CD4-positive, alpha-beta T cell (primary cell): ENCODE measurements around the gene NDRG3. TPM values are rescaled to one million over a fixed set of nuclear protein-coding genes. Genes with fewer than 3 reads are reported as not detected.

Source experiments
- ATAC-seq: fragments of 200-7000 bp; cut with Tn5 transposase; one replicate; pipeline ENCODE4 v1.10.0; 2022; ENCODE audit warnings: mild to moderate bottlenecking; ENCODE audit not compliant: poor library complexity
- CTCF ChIA-PET: fragments of 350-600 bp; sonication (Branson Sonifier 250); formaldehyde crosslinking; loops from one replicate; lab custom pipeline; 2021; ENCODE audit warnings: antibody characterized with exemption, inconsistent platforms; lab: Charles Lee
- POLR2A ChIA-PET: fragments of 350-600 bp; sonication (Branson Sonifier 250); formaldehyde crosslinking; loops from one replicate; lab custom pipeline; 2021; ENCODE audit warnings: antibody characterized with exemption, inconsistent platforms; lab: Charles Lee
- DNase-seq, 14 experiments: peaks; one replicate each; pipeline ENCODE4 v3.0.0-alpha.2; 2013 to 2020; ENCODE audit warnings: mixed read lengths in 2 of 14
- H3K27ac ChIP-seq, 2 donors: one replicate each; pipeline versions ENCODE4 v1.5.1 to v1.7.0; 2013; ENCODE audit warnings: low read length in 2 of 2, low read depth in 1 of 2, mild to moderate bottlenecking in 1 of 2
- H3K27me3 ChIP-seq, 2 experiments: 1 replicate in 1 of 2; 2 replicates in 1 of 2; pipeline versions ENCODE4 v1.6.1 to v1.7.0; 2013; ENCODE audit warnings: low read length in 2 of 2, control low read depth in 1 of 2, mild to moderate bottlenecking in 1 of 2, moderate library complexity in 1 of 2; ENCODE audit not compliant: insufficient read depth in 2 of 2, control insufficient read depth in 1 of 2
- H3K36me3 ChIP-seq: one replicate; pipeline ENCODE4 v1.6.1; 2013; ENCODE audit warnings: low read length, control low read depth; ENCODE audit not compliant: insufficient read depth
- H3K4me1 ChIP-seq: one replicate; pipeline ENCODE4 v1.6.1; 2013; ENCODE audit warnings: low read length, control low read depth; ENCODE audit not compliant: insufficient read depth
- H3K4me3 ChIP-seq: one replicate; pipeline ENCODE4 v1.5.1; 2013; ENCODE audit warnings: mild to moderate bottlenecking, low read length, moderate library complexity
- H3K9me3 ChIP-seq, 2 experiments: 1 replicate in 1 of 2; 2 replicates in 1 of 2; pipeline versions ENCODE4 v1.6.1 to v1.7.0; 2013; ENCODE audit warnings: low read length in 2 of 2, mild to moderate bottlenecking in 2 of 2, control low read depth in 1 of 2, moderate library complexity in 1 of 2; ENCODE audit not compliant: control insufficient read depth in 1 of 2, insufficient read depth in 1 of 2
- H3K27ac Mint-ChIP-seq: one replicate; pipeline ENCODE4 v1.8.0; 2020; ENCODE audit warnings: mixed read lengths
- H3K27me3 Mint-ChIP-seq: one replicate; pipeline ENCODE4 v1.8.0; 2021; ENCODE audit warnings: mixed read lengths
- H3K36me3 Mint-ChIP-seq: one replicate; pipeline ENCODE4 v1.8.0; 2021; ENCODE audit warnings: low read depth, mixed read lengths
- H3K4me1 Mint-ChIP-seq: one replicate; pipeline ENCODE4 v1.8.0; 2021; ENCODE audit warnings: low read depth, mixed read lengths
- H3K4me3 Mint-ChIP-seq: one replicate; pipeline ENCODE4 v1.8.0; 2020; ENCODE audit warnings: mild to moderate bottlenecking, mixed read lengths
- H3K9me3 Mint-ChIP-seq: one replicate; pipeline ENCODE4 v1.8.0; 2020; ENCODE audit warnings: mixed read lengths
- intact Hi-C, 2 experiments: fragments of 100-400 bp; cut with DNase I in 1 of 2; cut with micrococcal nuclease in 1 of 2; formaldehyde crosslinking; loops; one replicate each; pipeline versions ENCODE4 v1.15.1 to v1.9.0; 2023 to 2025; cut with DNase I, micrococcal nuclease
- total RNA-seq, 174 experiments: library from RNA in 2 of 174; stranded (reverse) in 2 of 174; gene quantifications; one replicate each; pipeline ENCODE4 v1.2.3 and lab custom pipeline; 2021 to 2026
- TF ChIP-seq, protein P1 (sequence below): fragments of 200-600 bp; IDR thresholded peaks from one replicate; pipeline ENCODE4 v1.8.0; 2022; ENCODE audit warnings: antibody characterized with exemption, mild to moderate bottlenecking

The NDRG3 gene
- total RNA-seq, 2 experiments from 2014 or later: 17.3 to 17.5 TPM

DNA sequence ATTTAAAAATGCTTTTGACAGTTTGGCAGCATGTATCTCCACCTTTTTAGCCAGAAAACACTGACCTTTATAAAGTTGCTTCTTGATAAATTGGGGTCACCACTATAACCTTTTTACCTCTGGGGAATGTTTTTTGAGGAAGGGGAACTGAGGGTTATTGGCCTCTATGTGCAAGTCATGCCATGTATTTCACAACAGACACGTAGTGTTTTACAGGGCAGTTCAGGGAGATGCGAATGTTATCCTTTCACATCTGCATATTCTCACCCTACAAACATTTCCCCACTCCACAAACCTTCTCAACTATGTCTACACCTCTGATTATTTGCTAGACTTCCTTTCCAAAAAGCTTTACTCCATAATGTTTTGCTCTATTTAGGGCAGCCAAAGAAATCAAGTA, 82.9 kb downstream of the NDRG3 start:
- ChIA-PET POLR2A (no interaction called here), CTCF (no interaction called here)
- Histone ChIP-seq H3K36me3 (peaks cover 14% of the 10 kb centered on the region), H3K9me3 (no peaks in the 10 kb centered on the region), H3K27me3 (no peaks in the 10 kb centered on the region), H3K4me1 (peaks cover 11% of the 10 kb centered on the region), H3K4me3 (no peak overlapping the region), H3K27ac (no peak overlapping the region)
- Mint-ChIP-seq H3K9me3 (no peaks in the 10 kb centered on the region), H3K27ac (no peak overlapping the region), H3K36me3 (peaks cover 35% of the 10 kb centered on the region), H3K4me3 (no peak overlapping the region), H3K27me3 (no peaks in the 10 kb centered on the region), H3K4me1 (peaks cover 12% of the 10 kb centered on the region)
- TF ChIP-seq, protein P1, sequence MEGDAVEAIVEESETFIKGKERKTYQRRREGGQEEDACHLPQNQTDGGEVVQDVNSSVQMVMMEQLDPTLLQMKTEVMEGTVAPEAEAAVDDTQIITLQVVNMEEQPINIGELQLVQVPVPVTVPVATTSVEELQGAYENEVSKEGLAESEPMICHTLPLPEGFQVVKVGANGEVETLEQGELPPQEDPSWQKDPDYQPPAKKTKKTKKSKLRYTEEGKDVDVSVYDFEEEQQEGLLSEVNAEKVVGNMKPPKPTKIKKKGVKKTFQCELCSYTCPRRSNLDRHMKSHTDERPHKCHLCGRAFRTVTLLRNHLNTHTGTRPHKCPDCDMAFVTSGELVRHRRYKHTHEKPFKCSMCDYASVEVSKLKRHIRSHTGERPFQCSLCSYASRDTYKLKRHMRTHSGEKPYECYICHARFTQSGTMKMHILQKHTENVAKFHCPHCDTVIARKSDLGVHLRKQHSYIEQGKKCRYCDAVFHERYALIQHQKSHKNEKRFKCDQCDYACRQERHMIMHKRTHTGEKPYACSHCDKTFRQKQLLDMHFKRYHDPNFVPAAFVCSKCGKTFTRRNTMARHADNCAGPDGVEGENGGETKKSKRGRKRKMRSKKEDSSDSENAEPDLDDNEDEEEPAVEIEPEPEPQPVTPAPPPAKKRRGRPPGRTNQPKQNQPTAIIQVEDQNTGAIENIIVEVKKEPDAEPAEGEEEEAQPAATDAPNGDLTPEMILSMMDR: no peak
- intact Hi-C loops: loop anchor here in 1 of 2 experiments (10.0 kb wide), 1 partner anchor 92 kb away; no protein-coding TSS in a partner anchor
- ATAC-seq: no peak
- DNase-seq: no peak

DNA sequence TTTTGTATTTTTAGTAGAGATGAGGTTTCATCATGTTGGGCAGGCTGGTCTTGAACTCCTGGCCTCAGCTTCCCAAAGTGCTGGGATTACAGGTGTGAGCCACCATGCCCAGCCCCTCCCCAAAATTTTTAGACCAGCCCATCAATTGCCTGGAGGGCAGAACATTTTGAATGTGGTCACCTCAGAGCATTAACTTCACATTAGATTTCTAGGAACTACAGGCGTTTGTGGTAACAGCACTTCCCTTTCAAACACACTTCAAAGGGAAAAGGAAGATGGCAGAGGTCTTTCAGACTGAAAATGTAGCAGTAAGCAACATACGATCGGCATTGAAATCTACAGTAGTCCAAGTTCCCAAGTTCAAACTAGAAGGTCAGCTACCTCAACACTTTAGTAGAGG, 87.6 kb downstream of the NDRG3 start:
- no peaks in the 10 kb centered on the region for H3K9me3 Mint-ChIP-seq
- peak overlapping the region; percentile 19 for H3K27ac Mint-ChIP-seq
- ChIA-PET POLR2A (interaction anchor here (1.7 kb wide), 1 partner anchor 13 kb away, joined by 4 read pairs; the partner anchor contains the start of gene SLA2), CTCF (interaction anchor here (0.9 kb wide), 1 partner anchor 10 kb away, joined by 5 read pairs; no protein-coding TSS in a partner anchor)
- Histone ChIP-seq H3K27ac (no peak overlapping the region), H3K4me1 (peaks cover 13% of the 10 kb centered on the region), H3K4me3 (peak overlapping the region; percentile 6), H3K9me3 (no peaks in the 10 kb centered on the region), H3K27me3 (no peaks in the 10 kb centered on the region), H3K36me3 (peaks cover 27% of the 10 kb centered on the region)
- peak overlapping the region; percentile 42 for H3K4me3 Mint-ChIP-seq
- no peaks in the 10 kb centered on the region for H3K27me3 Mint-ChIP-seq
- intact Hi-C loops: loop anchor here in 1 of 2 experiments (1.0 kb wide), 1 partner anchor 46 kb away; no protein-coding TSS in a partner anchor
- peaks cover 33% of the 10 kb centered on the region for H3K36me3 Mint-ChIP-seq
- ATAC-seq: peak; percentile 68
- TF ChIP-seq, protein P1: no peak
- DNase-seq: peak in 3 of 14 experiments; percentile 49 to 72 (median 55)
- H3K4me1 Mint-ChIP-seq: peaks cover 22% of the 10 kb centered on the region

DNA sequence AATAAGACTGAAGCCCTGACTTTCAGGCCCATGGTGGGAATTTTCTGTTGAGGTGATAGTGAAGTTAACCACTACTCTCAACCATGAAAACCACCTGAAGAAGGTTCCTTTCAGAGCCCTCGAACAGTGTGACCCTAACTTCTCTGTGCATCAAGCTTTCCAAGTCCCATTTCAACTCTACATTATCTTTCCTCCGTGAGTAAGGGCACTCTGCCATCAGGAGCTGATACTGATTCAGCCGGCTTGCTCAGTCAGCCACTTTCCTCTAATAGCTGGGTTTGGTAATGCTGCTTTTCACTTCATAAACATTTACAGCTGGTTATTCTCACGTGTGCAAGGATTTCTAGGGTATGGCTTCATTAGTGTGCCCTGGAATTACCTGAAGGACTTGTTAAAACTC, 89.2 kb downstream of the NDRG3 start:
- Mint-ChIP-seq H3K4me3 (no peak overlapping the region), H3K27me3 (no peaks in the 10 kb centered on the region), H3K9me3 (no peaks in the 10 kb centered on the region), H3K4me1 (peaks cover 22% of the 10 kb centered on the region), H3K36me3 (peaks cover 42% of the 10 kb centered on the region), H3K27ac (no peak overlapping the region)
- Histone ChIP-seq H3K9me3 (no peaks in the 10 kb centered on the region), H3K4me3 (no peak overlapping the region), H3K27me3 (no peaks in the 10 kb centered on the region), H3K4me1 (peaks cover 13% of the 10 kb centered on the region), H3K36me3 (peaks cover 38% of the 10 kb centered on the region), H3K27ac (no peak overlapping the region)
- TF ChIP-seq, protein P1: no peak
- intact Hi-C loops: no loop called here
- DNase-seq (no peak), ATAC-seq (no peak)
- POLR2A ChIA-PET: interaction anchor here (1.0 to 1.2 kb wide), 2 partner anchors 12 to 117 kb away, joined by 3 read pairs; partner anchors contain the start of gene DSN1
- CTCF ChIA-PET: no interaction called here
